HG03280 (cell line): ENCODE measurements around the gene PITPNC1.
"Not testable (repeated sequence)": the region's sequence is repeated elsewhere in the genome, so short reads cannot be mapped to it uniquely, and the experiment has no call there.

Experiments used
- ATAC-seq: cut with Tn5 transposase; IDR thresholded peaks from one replicate; pipeline ENCODE4 v1.9.1; 2021; ENCODE audit warnings: mild to moderate bottlenecking, moderate library complexity; ENCODE audit not compliant: unreplicated experiment

Gene PITPNC1

DNA sequence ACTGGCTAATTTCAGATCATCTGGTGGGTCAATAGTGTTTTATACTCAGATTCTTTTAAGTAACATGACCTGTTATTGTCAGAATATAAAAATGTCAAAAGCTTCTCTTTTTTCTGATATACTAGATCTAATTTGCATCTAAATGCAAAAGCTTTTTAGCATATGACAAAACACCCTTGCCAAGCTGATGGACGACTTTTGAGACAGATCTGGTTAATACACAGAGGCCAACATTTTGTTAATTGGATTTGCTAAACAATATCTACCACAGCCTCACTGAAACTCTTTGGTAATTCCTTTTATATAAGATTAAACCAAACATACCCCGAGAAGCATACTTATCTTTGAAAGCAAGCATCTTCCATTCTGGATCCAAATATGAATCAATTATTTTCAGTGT, 330.4 kb downstream of the PITPNC1 start:
- no peak for ATAC-seq

DNA sequence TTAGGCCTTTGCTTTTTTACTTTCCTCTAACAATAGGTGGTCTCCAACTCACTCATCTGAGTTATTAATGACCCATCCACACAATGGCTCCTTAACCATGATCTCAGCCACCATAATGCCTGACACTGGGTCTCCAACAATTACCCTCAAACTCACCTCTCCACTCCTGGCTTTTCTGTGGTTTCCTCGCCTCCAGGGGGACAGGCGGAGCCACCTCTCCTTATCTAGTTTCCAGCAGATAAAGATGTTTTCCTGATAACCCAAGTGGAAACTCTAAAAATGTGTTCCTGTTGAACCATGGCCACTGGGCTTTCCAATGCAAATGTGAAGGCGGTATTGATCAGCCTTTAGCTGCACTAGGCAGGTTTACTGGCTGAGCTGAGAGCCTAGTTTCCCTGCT, 331.3 kb downstream of the PITPNC1 start:
- ATAC-seq: no peak

DNA sequence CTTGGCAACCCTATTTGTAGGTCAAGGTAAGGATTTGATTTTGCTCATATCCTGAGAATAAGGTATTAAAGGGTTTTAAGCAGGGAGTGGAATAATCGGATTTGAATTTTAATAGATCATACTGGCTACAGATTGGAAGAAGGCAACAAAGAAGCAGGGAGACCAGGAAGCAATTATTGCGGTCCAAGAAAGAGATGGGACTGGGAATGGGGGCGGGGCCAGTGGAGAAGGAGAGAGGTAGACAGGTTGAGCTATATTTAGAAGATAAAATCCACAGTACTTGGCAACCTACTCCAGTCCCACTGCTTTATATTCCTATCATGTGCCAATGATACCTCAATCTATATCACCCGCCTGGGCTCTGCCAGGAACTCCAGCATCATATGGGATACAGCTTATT, 334.8 kb downstream of the PITPNC1 start:
- ATAC-seq: no peak

DNA sequence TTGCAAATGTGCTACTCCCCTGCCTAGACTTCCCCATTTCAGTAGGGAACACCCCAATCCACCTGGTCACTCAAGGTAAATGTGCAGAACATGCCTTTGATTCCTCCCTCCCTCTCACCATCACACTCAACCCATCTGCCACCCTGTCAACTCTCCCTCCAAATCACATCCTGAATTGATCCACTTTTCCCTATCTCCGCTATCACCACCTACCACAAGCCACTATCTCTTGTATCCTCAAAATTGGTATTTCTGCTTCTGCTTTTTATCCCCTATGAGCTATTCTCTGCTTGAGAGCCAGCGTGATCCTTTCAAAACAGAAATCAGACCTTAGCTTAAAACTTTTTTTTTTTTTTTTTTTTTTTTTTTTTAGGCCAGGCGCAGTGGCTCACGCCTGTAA, 335.3 kb downstream of the PITPNC1 start:
- ATAC-seq: no peak

DNA sequence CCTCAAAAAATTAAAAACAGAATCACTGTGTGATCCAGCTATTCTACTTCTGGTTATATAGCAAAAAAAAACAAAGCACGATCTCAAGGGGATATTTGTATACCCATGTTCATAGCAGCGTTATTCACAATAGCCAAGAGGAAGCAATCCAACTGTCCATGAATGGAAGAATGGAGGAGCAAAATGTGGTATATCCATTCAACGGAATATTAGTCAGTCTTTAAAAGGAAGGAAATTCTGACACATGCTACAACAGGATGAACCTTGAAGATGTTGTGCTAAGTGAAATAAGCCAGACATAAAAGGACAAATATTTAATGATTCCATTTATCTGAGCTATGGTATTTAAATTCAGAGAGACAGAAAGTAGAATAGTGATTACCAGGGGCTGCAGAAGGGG, 336.1 kb downstream of the PITPNC1 start:
- no peak for ATAC-seq

DNA sequence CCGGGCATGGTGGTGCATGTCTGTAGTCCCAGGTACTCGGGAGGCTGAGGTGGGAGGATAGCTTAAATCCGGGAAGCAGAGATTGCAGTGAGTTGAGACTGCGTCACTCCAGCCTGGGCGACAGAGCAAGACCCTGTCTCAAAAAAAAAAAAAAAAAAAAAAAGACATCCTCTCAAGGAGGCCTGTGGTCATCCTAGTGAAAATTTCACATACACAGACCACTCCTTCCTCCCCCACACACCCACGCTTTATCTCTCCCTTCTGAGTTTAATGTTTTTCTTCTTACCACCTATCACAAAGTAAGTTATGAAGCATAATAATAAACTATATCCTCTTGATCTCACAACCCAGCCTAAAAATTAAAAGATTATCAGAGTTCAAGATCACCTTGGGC, 339.3 kb downstream of the PITPNC1 start:
- no peak for ATAC-seq

DNA sequence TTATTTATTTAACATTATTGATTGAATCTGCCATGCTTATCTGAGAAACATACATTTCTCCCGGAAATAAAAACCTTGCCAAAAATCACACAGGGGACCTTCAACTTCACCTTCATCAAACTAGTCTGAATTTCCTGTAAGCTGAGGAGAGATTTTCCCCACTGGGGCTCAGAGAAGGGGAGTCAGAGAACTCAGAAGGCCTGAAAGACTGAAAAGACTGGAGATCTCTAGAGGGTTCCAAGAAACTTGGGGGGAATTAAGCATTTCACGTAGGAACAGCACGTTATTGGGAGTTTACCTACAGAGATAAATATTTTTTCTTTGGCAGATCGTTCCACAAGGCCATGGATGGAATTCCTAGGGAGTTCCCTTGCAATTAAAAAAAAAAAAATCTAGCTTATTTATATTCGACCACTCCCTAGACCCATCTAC, 340.1 kb downstream of the PITPNC1 start:
- ATAC-seq: no peak

DNA sequence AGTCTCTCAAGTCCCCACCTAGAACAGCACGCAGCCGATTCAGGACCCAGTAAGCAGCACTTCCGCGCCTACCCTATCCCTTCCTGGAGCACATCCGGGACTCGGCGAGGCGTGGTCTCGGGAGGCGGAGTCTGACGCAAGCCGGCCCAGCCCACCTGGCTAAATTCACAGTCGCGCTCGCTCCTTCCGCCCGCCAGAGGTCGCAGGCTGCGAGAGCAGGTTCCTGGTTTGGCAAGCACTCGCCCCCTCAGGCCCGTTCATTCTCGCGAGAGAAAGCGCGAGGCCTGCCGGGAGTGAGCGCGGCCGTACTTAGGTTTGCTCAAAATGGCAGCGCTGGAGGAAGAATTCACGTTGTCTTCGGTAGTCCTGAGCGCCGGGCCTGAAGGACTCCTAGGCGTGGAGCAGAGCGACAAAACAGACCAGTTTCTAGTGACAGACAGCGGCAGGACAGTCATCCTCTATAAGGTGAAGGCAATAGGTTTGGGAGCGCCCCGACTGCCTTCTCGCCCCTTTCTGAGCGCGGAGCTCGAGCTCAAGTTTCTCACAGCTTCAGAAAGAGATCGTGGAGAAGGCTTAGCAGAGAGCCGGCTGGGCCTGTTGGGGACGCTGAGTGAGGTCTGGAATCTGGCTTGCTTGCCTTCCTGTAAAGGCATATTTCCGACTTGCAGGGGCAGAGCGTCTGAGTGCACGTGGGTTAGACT, 340.7 kb downstream of the PITPNC1 start, which contains the start of gene NOL11:
TSS of gene NOL11 (plus strand) at position 313 of the 701 bp plus-strand sequence. CDS start at position 325, 12 bp downstream.
- peak; percentile 95 for ATAC-seq

DNA sequence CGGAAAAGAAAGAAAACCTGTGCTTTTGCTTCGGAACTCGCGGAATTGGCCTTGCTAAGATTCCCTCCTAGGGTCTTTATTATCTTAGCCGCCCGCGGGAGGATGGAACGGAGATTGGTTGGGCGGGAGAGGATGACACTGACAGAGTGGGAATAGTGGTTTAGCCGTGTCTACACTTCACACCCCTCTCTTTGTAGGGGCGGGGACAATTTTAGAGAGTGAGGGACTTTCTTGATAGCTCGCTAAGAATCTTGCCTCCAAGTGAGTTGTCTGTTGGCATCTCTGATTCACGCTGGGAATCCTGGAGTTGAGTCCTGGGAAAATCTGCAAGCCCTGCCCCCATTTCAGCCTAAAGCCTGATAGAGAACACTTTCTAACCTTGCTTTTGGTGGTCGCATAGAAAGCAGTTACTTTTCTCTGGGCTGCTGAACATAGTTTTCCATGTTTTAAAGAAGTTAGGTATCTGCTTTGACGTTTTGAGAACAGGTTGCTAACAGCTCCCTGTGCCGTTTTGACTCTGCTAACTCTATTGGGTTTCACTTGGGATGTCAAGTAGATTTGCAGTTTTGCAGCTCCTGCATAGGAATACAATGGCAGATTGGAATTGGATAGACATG, 341.4 kb downstream of the PITPNC1 start:
- ATAC-seq: no peak

DNA sequence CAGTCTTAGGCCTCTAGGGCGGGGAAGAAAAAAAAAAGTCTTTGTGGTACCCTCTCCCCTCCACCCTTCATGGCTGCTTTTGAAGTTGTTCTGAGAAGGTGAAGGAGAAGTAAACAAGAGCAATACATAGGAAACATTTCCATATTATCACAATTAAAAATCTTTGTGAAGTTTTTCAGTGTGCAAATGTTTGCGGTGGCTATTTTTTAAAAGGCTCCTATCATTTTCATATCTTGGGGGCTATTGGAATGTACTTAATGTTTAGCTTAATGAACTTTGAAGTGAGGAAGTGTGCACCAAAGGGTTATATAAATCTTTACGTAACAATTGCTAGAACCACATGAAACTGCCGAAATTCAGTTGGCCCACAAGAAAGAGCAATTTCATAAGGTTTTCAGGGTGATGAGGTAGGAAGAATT, 348.3 kb downstream of the PITPNC1 start:
- no peak for ATAC-seq

DNA sequence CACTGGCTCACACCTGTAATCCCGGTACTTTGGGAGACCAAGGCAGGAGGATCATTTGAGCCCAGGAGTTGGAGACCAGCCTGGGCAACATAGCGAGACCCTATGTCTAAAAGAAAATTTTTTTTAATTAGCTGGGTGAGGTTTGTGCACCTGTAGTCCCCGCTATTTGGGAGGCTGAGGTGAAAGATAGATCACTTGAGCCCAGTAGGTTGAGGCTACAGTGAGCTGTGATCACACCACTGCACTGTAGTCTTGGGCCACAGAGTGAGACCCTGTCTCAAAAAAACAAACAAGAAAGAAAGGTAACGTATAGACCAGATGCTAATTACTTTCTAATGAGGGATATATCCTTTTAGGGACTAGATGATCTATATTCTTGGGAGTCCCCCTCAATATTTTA, 348.7 kb downstream of the PITPNC1 start:
- no peak for ATAC-seq

DNA sequence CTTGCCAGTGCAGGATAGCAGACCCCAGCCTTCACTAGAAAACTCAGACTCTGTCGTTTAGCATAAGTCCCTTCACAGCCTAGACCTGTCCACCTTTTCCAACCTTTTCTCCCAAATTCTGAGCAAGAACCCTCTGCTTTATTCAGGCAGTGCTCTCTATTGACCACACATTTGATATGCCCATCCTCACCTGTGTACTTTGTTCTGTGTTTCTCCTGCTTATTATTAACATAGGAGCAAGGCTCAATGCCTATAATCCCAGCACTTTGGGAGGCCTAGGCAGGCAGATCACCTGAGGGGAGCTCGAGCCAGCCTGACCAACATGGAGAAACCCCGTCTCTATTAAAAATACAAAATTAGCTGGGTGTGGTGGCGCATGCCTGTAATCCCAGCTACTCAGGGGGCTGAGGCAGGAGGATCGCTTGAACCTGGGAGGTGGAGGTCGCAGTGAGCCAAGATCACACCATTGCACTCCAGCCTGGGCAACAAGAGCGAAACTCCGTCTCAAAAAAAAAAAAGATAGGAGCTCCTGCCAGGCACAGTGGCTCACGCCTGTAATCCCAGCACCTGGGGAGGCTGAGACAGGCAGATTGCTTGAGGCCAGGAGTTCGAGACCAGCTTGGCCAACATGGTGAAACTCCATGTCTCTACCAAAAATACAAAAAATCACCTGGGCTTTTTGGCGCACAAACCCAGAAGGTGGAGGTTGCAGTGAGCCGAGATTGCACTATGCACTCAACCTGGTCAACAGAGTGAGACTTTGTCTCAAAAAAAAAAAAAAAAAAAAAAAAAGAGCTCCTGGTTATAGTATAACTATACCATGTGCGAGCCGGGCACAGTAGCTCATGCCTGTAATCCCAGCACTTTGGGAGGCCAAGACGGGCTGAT, 350.3 kb downstream of the PITPNC1 start:
- not testable (repeated sequence) for ATAC-seq

DNA sequence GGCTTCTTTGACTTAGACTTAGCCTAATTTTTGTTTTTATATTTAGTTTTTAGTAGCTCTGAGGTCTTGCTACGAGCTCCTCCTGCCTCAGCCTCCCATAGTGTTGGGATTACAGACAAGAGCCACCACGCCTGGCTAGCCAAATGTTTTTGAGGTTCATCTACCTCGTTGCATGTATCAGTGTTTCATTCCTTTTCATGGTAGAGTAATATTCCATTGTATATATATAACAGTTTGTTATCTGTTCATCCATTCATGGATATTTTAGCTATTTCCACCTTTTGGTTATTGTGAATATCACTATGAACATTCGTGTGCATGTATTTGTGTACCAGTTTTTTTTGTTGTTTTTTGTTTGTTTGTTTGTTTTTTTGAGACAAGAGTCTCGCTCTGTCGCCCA, 352.8 kb downstream of the PITPNC1 start:
- no peak for ATAC-seq

DNA sequence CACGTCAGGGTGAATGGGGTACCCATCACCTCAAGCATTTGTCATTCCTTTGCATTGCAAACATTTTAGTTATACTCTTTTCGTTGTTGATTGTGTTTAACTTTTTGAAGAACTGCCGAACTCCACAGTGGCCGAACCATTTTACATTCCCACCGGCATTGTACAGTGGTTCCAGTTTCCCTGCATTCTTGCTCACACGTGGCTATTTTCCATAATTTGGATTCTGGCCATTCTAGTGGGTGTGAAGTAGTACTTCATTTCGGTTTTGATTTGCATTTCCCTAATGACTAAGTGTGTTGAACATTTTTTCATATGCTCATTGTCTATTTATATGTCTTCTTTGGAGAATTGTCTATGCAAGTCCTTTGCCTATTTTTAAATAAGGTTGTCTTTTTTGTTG, 353.6 kb downstream of the PITPNC1 start:
- ATAC-seq: no peak

DNA sequence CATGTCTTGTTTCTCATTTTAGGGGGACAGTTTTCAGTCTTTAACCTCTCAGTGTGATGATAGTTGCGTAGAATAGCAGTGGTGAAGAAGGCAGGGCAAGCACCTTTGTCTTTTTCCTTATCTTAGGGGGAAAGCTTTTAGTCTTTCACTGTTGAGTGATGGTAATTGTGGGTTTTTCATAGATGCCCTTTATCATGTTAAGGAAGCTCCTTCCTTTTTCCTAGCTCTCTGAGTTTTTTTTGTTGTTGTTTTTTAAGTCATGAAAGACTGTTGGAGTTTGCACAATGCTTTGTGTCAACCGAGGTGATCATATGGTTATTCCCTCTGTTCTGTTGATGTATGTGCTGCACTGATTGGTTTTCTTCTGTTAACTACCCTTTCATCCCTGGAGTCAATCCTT, 356.4 kb downstream of the PITPNC1 start:
- ATAC-seq: no peak

DNA sequence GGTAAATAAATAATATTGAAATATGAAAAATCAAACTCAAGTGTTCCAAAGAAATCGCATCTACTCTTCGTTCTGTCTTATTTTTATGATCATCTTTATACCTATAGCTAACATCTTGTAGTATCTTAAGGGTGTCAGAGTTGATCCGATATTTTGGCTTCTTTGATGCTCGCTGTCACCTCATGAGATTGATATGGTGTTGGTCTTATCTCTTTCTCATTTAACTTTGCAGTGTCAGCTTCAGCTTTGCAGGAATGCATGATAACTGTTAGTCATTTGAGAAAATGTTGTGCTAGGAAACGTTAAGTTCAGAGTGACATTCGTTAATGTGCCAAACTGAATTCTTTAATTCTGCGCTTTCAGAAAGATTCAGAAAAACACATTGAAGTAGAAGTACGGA, 360.1 kb downstream of the PITPNC1 start:
- ATAC-seq: no peak

DNA sequence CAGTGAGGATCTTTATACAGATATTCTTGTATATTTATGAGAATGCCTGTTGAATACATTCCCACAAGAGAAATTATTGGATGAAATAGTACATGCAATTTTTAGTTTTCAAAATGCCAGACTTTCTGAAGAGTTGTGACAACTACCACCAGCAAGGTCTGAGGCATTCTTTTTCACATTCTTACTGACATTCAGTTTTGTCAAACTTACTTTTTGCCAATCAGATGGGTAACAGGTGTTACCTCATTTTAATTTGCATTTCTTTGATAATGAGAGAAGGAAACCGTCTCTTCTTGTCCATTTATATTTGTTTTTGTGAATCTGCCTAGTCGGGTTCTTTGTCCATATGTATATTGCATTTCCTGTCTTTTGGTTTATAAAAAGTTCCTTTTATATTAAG, 364.9 kb downstream of the PITPNC1 start:
- ATAC-seq: no peak
